HCT116 (cell line): ENCODE results near the gene PRM2. TPM values are rescaled to one million over a fixed set of nuclear protein-coding genes. Genes with fewer than 3 reads are reported as not detected.

Experiments used
- ATAC-seq: fragments of 200-7000 bp; cut with Tn5 transposase; 2 replicates; pipeline ENCODE4 v1.9.1; 2020; ENCODE audit warnings: mild to moderate bottlenecking, moderate library complexity
- BruUV-seq: library from RNA; stranded (reverse); fragments of 400-500 nt; replicated peaks from 2 replicates; lab custom pipeline; 2021; lab: Mats Ljungman, UMichigan
- CTCF ChIA-PET: fragments of 300-600 bp; sonication (Branson Sonifier 250); formaldehyde crosslinking; loops from one replicate; lab custom pipeline; 2021; ENCODE audit warnings: antibody characterized with exemption; lab: Charles Lee
- POLR2A ChIA-PET: fragments of 300-600, 350-600 bp; sonication (Branson Sonifier 250); formaldehyde crosslinking; loops from one replicate; lab custom pipeline; 2021; ENCODE audit warnings: antibody characterized with exemption; lab: Charles Lee
- RAD21 ChIA-PET, 2 experiments: fragments of 300-600 bp; sonication (Branson Sonifier 250); formaldehyde crosslinking; loops; one replicate each; lab custom pipeline; 2023; ENCODE audit warnings: low total read pairs in 2 of 2; ENCODE audit not compliant: uncharacterized antibody in 2 of 2, unreplicated experiment in 2 of 2, low non-redundant PET in 1 of 2; lab: Charles Lee
- DNase-seq: peaks from one replicate; pipeline ENCODE4 v3.0.0-alpha.2; 2010; ENCODE audit warnings: low read depth, low spot score
- H2AFZ ChIP-seq: fragments of 200-600 bp; shearing (Covaris generic), sonication (generic); 2 replicates; pipeline ENCODE4 v1.6.1; 2017; ENCODE audit warnings: low read depth, mixed run types, mixed read lengths, antibody characterized with exemption, low read length; ENCODE audit not compliant: poor library complexity, severe bottlenecking
- H3K27ac ChIP-seq: 2 replicates; pipeline ENCODE4 v1.5.1; 2012; ENCODE audit warnings: low read depth, low read length
- H3K27me3 ChIP-seq: fragments of 200-600 bp; sonication (generic); 2 replicates; pipeline ENCODE4 v1.6.1; 2016; ENCODE audit warnings: mixed run types, low read length, mixed read lengths; ENCODE audit not compliant: insufficient read depth
- H3K36me3 ChIP-seq, 2 experiments: fragments of 200-500 bp in 1 of 2; fragments of 200-600 bp in 1 of 2; sonication (Bioruptor generic) in 1 of 2; sonication (generic) in 1 of 2; 2 replicates each; pipeline versions ENCODE4 v1.5.1 to v1.6.1; 2014 to 2016; ENCODE audit warnings: low read length in 2 of 2, inconsistent platforms in 1 of 2, mixed read lengths in 1 of 2, mixed run types in 1 of 2; ENCODE audit not compliant: insufficient read depth in 2 of 2, control insufficient read depth in 1 of 2
- H3K4me1 ChIP-seq, 2 experiments: fragments of 200-600 bp in 1 of 2; sonication (generic) in 1 of 2; 2 replicates each; pipeline versions ENCODE4 v1.5.1 to v1.6.1; 2012 to 2017; ENCODE audit warnings: low read length in 2 of 2, inconsistent platforms in 1 of 2, mild to moderate bottlenecking in 1 of 2, mixed read lengths in 1 of 2, mixed run types in 1 of 2, moderate library complexity in 1 of 2; ENCODE audit not compliant: insufficient read depth in 2 of 2, control insufficient read depth in 1 of 2
- H3K4me2 ChIP-seq: fragments of 200-600 bp; sonication (generic); 2 replicates; pipeline ENCODE4 v1.6.1; 2017; ENCODE audit warnings: mixed run types, low read length, mixed read lengths
- H3K4me3 ChIP-seq, 2 experiments: fragments of 200-600 bp in 1 of 2; sonication (generic) in 1 of 2; replicated peaks in 1 of 2; 2 replicates each; pipeline ENCODE4 v1.5.1; 2011 to 2016; ENCODE audit warnings: low read length in 2 of 2, control low read depth in 1 of 2, low read depth in 1 of 2, mild to moderate bottlenecking in 1 of 2, mixed read lengths in 1 of 2, mixed run types in 1 of 2
- H3K79me2 ChIP-seq: fragments of 200-600 bp; sonication (generic); 2 replicates; pipeline ENCODE4 v1.6.1; 2017; ENCODE audit warnings: mild to moderate bottlenecking, mixed run types, low read length, moderate library complexity, mixed read lengths; ENCODE audit not compliant: insufficient read depth
- H3K9ac ChIP-seq: fragments of 200-600 bp; sonication (generic); 2 replicates; pipeline ENCODE4 v1.6.1; 2016; ENCODE audit warnings: low read length, mixed read lengths
- H3K9me2 ChIP-seq: fragments of 200-600 bp; sonication (generic), shearing (Covaris generic); 2 replicates; pipeline ENCODE4 v1.6.1; 2017; ENCODE audit warnings: mixed run types, mild to moderate bottlenecking, moderate library complexity; ENCODE audit not compliant: insufficient read depth
- H3K9me3 ChIP-seq, 2 experiments: fragments of 200-500 bp in 1 of 2; fragments of 200-600 bp in 1 of 2; sonication (Bioruptor generic) in 1 of 2; sonication (generic) in 1 of 2; 2 replicates each; pipeline ENCODE4 v1.6.1; 2014 to 2017; ENCODE audit warnings: low read length in 2 of 2, mixed read lengths in 2 of 2, inconsistent platforms in 1 of 2, low read depth in 1 of 2, mild to moderate bottlenecking in 1 of 2, mixed run types in 1 of 2, moderate library complexity in 1 of 2; ENCODE audit not compliant: control insufficient read depth in 1 of 2, insufficient read depth in 1 of 2
- H4K20me1 ChIP-seq: fragments of 200-600 bp; sonication (generic), shearing (Covaris generic); 2 replicates; pipeline ENCODE4 v1.6.1; 2017; ENCODE audit warnings: mixed run types, mild to moderate bottlenecking, moderate library complexity; ENCODE audit not compliant: insufficient read depth
- CEBPB ChIP-seq: IDR thresholded peaks from 2 replicates; pipeline ENCODE4 v1.6.1; 2012; ENCODE audit warnings: low read depth
- EGR1 ChIP-seq: IDR thresholded peaks from 2 replicates; pipeline ENCODE4 v1.6.1; 2012; ENCODE audit warnings: low read depth
- EZH2phosphoT487 ChIP-seq: fragments of 200-600 bp; IDR thresholded peaks from 2 replicates; pipeline ENCODE4 v1.6.1; 2018; ENCODE audit warnings: antibody characterized with exemption, borderline replicate concordance
- FOSL1 ChIP-seq: IDR thresholded peaks from 2 replicates; pipeline ENCODE4 v1.6.1; 2012; ENCODE audit warnings: low read depth
- POLR2A ChIP-seq: IDR thresholded peaks from 2 replicates; pipeline ENCODE4 v1.7.0; 2011; ENCODE audit warnings: borderline replicate concordance; ENCODE audit not compliant: insufficient read depth, insufficient read length; ENCODE audit errors: extremely low read depth
- RAD21 ChIP-seq: IDR thresholded peaks from 2 replicates; pipeline ENCODE4 v1.6.1; 2012; ENCODE audit warnings: low read depth, mild to moderate bottlenecking
- SIN3A ChIP-seq: IDR thresholded peaks from 2 replicates; pipeline ENCODE4 v1.6.1; 2012; ENCODE audit warnings: low read depth
- SRF ChIP-seq: IDR thresholded peaks from 2 replicates; pipeline ENCODE4 v1.6.1; 2012; ENCODE audit warnings: low read depth
- YY1 ChIP-seq: IDR thresholded peaks from 2 replicates; pipeline ENCODE4 v1.6.1; 2011; ENCODE audit warnings: low read length, low read depth, moderate library complexity, mild to moderate bottlenecking; ENCODE audit not compliant: insufficient replicate concordance; ENCODE audit errors: extremely low read depth
- ZBTB33 ChIP-seq: IDR thresholded peaks from 2 replicates; pipeline ENCODE4 v1.6.1; 2011; ENCODE audit warnings: mild to moderate bottlenecking, low read length, moderate library complexity; ENCODE audit not compliant: insufficient replicate concordance; ENCODE audit errors: extremely low read depth
- ZNF274 ChIP-seq: fragments of 200-500 bp; sonication (Bioruptor generic); IDR thresholded peaks from 2 replicates; pipeline ENCODE4 v1.6.1; 2014; ENCODE audit warnings: mild to moderate bottlenecking, low read depth, low read length, inconsistent platforms
- intact Hi-C: fragments of 100-400 bp; cut with micrococcal nuclease; formaldehyde crosslinking; loops from 2 replicates; pipeline ENCODE4 v1.10.0; 2022
- total RNA-seq: library from RNA; stranded (reverse); gene quantifications from one replicate; pipeline ENCODE4 v1.2.1, GENCODE V29; 2021; ENCODE audit not compliant: unreplicated experiment

Gene PRM2
- total RNA-seq, 1 experiment from 2014 or later = not detected

GRCh38 chr16:11251525-11252481 is 24.5 kb downstream of the PRM2 start:
- no peak overlapping the region for H3K27ac ChIP-seq
- no peaks in the 10 kb centered on the region for H3K36me3 ChIP-seq
- no peaks in the 10 kb centered on the region for H4K20me1 ChIP-seq
- ATAC-seq = no peak
- H3K79me2 ChIP-seq = no peaks in the 10 kb centered on the region
- H3K4me2 ChIP-seq = no peak overlapping the region
- intact Hi-C loops = no loop called here
- H3K9ac ChIP-seq = no peak overlapping the region
- BruUV-seq = no TSS peak
- DNase-seq = no peak
- H3K27me3 ChIP-seq = no peaks in the 10 kb centered on the region
- TF ChIP-seq RAD21 = no peak
- H3K9me3 ChIP-seq = no peaks in the 10 kb centered on the region
- POLR2A ChIA-PET = no interaction called here
- CTCF ChIA-PET = interaction anchor here (1.0 kb wide), 1 partner anchor 280 kb away, joined by 5 read pairs; no protein-coding TSS in a partner anchor
- H3K4me1 ChIP-seq = peaks cover 3 to 23% of the 10 kb centered on the region in 2 experiments; a peak in 3 of 4 replicates
- RAD21 ChIA-PET = interaction anchor here in 1 of 2 experiments (0.6 kb wide), 1 partner anchor 770 kb away, joined by 3 read pairs; no protein-coding TSS in a partner anchor
- H3K4me3 ChIP-seq = no peak overlapping the region
- H2AFZ ChIP-seq = no peak overlapping the region
- no peaks in the 10 kb centered on the region for H3K9me2 ChIP-seq

- H3K79me2 ChIP-seq = no peaks in the 10 kb centered on the region
- ATAC-seq (no peak), DNase-seq (no peak)
- intact Hi-C loops = no loop called here
- H3K4me1 ChIP-seq = peaks cover 2 to 19% of the 10 kb centered on the region in 2 experiments; a peak in 3 of 4 replicates
- H4K20me1 ChIP-seq = no peaks in the 10 kb centered on the region
- RAD21 ChIA-PET = interaction anchor here in 1 of 2 experiments (0.6 kb wide), 1 partner anchor 769 kb away, joined by 3 read pairs; no protein-coding TSS in a partner anchor
- H3K9me3 ChIP-seq = no peaks in the 10 kb centered on the region
- BruUV-seq = no TSS peak
- H3K27me3 ChIP-seq = no peaks in the 10 kb centered on the region
- H2AFZ ChIP-seq = no peak overlapping the region
- no peak overlapping the region for H3K4me3 ChIP-seq
- POLR2A ChIA-PET = no interaction called here
- H3K4me2 ChIP-seq = no peak overlapping the region
- H3K36me3 ChIP-seq = no peaks in the 10 kb centered on the region
- H3K9me2 ChIP-seq = no peaks in the 10 kb centered on the region
- H3K9ac ChIP-seq = no peak overlapping the region
- no peak overlapping the region for H3K27ac ChIP-seq
- CTCF ChIA-PET = no interaction called here
- TF ChIP-seq FOSL1 (no peak), SIN3A (no peak), EZH2phosphoT487 (no peak), EGR1 (no peak), CEBPB (no peak), YY1 (no peak), ZBTB33 (no peak), POLR2A (no peak), SRF (no peak), ZNF274 (no peak)
These were observed 25.3 kb downstream of the PRM2 start for GRCh38 chr16:11250786-11251524.
